ENCODE measurements around the gene BAIAP2L1. TPM values are rescaled to one million over a fixed set of nuclear protein-coding genes. Genes with fewer than 3 reads are reported as not detected.
"Not testable (repeated sequence)": the region's sequence is repeated elsewhere in the genome, so short reads cannot be mapped to it uniquely, and the experiment has no call there.

BAIAP2L1 gene
- total RNA-seq, 1 donor from 2014 or later = 35.1 TPM

- H3K4me3 Mint-ChIP-seq = no peak overlapping the region
Observed at GRCh38 chr7:98319176-98319575, 81.7 kb downstream of the BAIAP2L1 start.

GRCh38 chr7:98317366-98318040, 83.4 kb downstream of the BAIAP2L1 start:
- Histone ChIP-seq H3F3A (ENCODE audit: low read depth) (no peaks in the 10 kb centered on the region), H3K9ac (no peak overlapping the region)
- peaks cover 25% of the 10 kb centered on the region for H3K36me3 Mint-ChIP-seq

More at GRCh38 chr7:98319176-98319575, 81.7 kb downstream of the BAIAP2L1 start:
- H3K9me3 ChIP-seq (ENCODE audit: low read depth) = no peaks in the 10 kb centered on the region
- no peak overlapping the region for H3K4me3 ChIP-seq
- peaks cover 24% of the 10 kb centered on the region for H4K20me1 ChIP-seq (ENCODE audit: low read depth)
- H3K36me3 ChIP-seq = no peaks in the 10 kb centered on the region
- H3K36me3 Mint-ChIP-seq = peaks cover 25% of the 10 kb centered on the region
- no peak overlapping the region for H3K27ac Mint-ChIP-seq
- H3K79me2 ChIP-seq (ENCODE audit: low read depth) = peaks cover 11% of the 10 kb centered on the region
- H3K9me3 Mint-ChIP-seq = peaks cover 6% of the 10 kb centered on the region
- no peak overlapping the region for H2AFZ ChIP-seq (replicated peaks)
- DNase-seq (ENCODE audit: low spot score) = no peak
- H3K4me1 ChIP-seq = peaks cover 16% of the 10 kb centered on the region
- TF ChIP-seq CTCF (IDR thresholded peaks at IDR 0.05) (no peak), EZH2 (IDR thresholded peaks at IDR 0.05) (no peak), EZH2phosphoT487 (IDR thresholded peaks at IDR 0.05) (no peak)
- peaks cover 20% of the 10 kb centered on the region for H3K4me1 Mint-ChIP-seq
- H3K27me3 Mint-ChIP-seq (ENCODE audit: insufficient read depth, low read depth) = peaks cover 2% of the 10 kb centered on the region
- H3K27ac ChIP-seq = no peak overlapping the region
- H3F3A ChIP-seq (ENCODE audit: low read depth) = peaks cover 11% of the 10 kb centered on the region
- H3K27me3 ChIP-seq = no peaks in the 10 kb centered on the region
- no peak overlapping the region for H3K4me2 ChIP-seq
- no peak overlapping the region for H3K9ac ChIP-seq

GRCh38 chr7:98315994-98316527, 84.8 kb downstream of the BAIAP2L1 start:
- H2AFZ ChIP-seq (replicated peaks); H3K27me3 ChIP-seq; H3K9me3 Mint-ChIP-seq; H3K36me3 ChIP-seq; H3K27me3 Mint-ChIP-seq (ENCODE audit: insufficient read depth, low read depth); H3K79me2 ChIP-seq (ENCODE audit: low read depth); H3K4me3 ChIP-seq; H3K4me1 Mint-ChIP-seq; DNase-seq (ENCODE audit: low spot score); H3K9me3 ChIP-seq (ENCODE audit: low read depth); H3K27ac ChIP-seq; H3K4me3 Mint-ChIP-seq; H3K9ac ChIP-seq; H4K20me1 ChIP-seq (ENCODE audit: low read depth); H3K4me2 ChIP-seq; H3F3A ChIP-seq (ENCODE audit: low read depth); H3K4me1 ChIP-seq; H3K27ac Mint-ChIP-seq: not testable (repeated sequence)
- peaks cover 28% of the 10 kb centered on the region for H3K36me3 Mint-ChIP-seq

More at GRCh38 chr7:98317366-98318040, 83.4 kb downstream of the BAIAP2L1 start:
- Histone ChIP-seq H3K79me2 (ENCODE audit: low read depth) (peaks cover 4% of the 10 kb centered on the region), H3K9me3 (ENCODE audit: low read depth) (no peaks in the 10 kb centered on the region), H3K36me3 (no peaks in the 10 kb centered on the region), H4K20me1 (ENCODE audit: low read depth) (peaks cover 9% of the 10 kb centered on the region), H3K4me3 (no peak overlapping the region), H3K4me1 (no peaks in the 10 kb centered on the region), H2AFZ (replicated peaks) (no peak overlapping the region), H3K27me3 (no peaks in the 10 kb centered on the region), H3K27ac (no peak overlapping the region), H3K4me2 (no peak overlapping the region)
- peaks cover 6% of the 10 kb centered on the region for H3K9me3 Mint-ChIP-seq
- H3K27ac Mint-ChIP-seq = peak overlapping the region; percentile 12
- H3K4me1 Mint-ChIP-seq = peaks cover 4% of the 10 kb centered on the region
- DNase-seq (ENCODE audit: low spot score) = no peak
- H3K27me3 Mint-ChIP-seq (ENCODE audit: insufficient read depth, low read depth) = peaks cover 2% of the 10 kb centered on the region
- no peak for TF ChIP-seq EZH2phosphoT487 (IDR thresholded peaks at IDR 0.05)
- no peak for TF ChIP-seq EZH2 (IDR thresholded peaks at IDR 0.05)
- TF ChIP-seq CTCF (IDR thresholded peaks at IDR 0.05) = no peak
- H3K4me3 Mint-ChIP-seq = no peak overlapping the region

GRCh38 chr7:98315318-98315993, 85.4 kb downstream of the BAIAP2L1 start:
- no peak overlapping the region for H3K4me2 ChIP-seq
- no peaks in the 10 kb centered on the region for H3K27me3 ChIP-seq
- H3K27ac ChIP-seq = no peak overlapping the region
- no peaks in the 10 kb centered on the region for H3K36me3 ChIP-seq
- H3K4me1 Mint-ChIP-seq = peaks cover 2% of the 10 kb centered on the region
- no peak overlapping the region for H3K4me3 Mint-ChIP-seq
- no peak for DNase-seq (ENCODE audit: low spot score)
- H3K36me3 Mint-ChIP-seq = peaks cover 28% of the 10 kb centered on the region
- no peaks in the 10 kb centered on the region for H3K4me1 ChIP-seq
- H2AFZ ChIP-seq (replicated peaks) = no peak overlapping the region
- TF ChIP-seq CTCF (IDR thresholded peaks at IDR 0.05) (no peak), EZH2 (IDR thresholded peaks at IDR 0.05) (no peak), EZH2phosphoT487 (IDR thresholded peaks at IDR 0.05) (no peak)
- no peak overlapping the region for H3K27ac Mint-ChIP-seq
- H4K20me1 ChIP-seq (ENCODE audit: low read depth) = no peaks in the 10 kb centered on the region
- no peaks in the 10 kb centered on the region for H3K9me3 ChIP-seq (ENCODE audit: low read depth)
- H3K79me2 ChIP-seq (ENCODE audit: low read depth) = no peaks in the 10 kb centered on the region
- no peaks in the 10 kb centered on the region for H3F3A ChIP-seq (ENCODE audit: low read depth)
- no peak overlapping the region for H3K4me3 ChIP-seq
- no peaks in the 10 kb centered on the region for H3K27me3 Mint-ChIP-seq (ENCODE audit: insufficient read depth, low read depth)
- H3K9me3 Mint-ChIP-seq = peaks cover 6% of the 10 kb centered on the region
- no peak overlapping the region for H3K9ac ChIP-seq
